IMR-90 (cell line): Measurements from ENCODE around the gene NOP9. TPM values are rescaled to one million over a fixed set of nuclear protein-coding genes. Genes with fewer than 3 reads are reported as not detected.

Experiments used
- ATAC-seq: fragments of 200-7000 bp; cut with Tn5 transposase; 2 replicates; pipeline ENCODE4 v1.9.1; 2020; ENCODE audit warnings: low read depth, mild to moderate bottlenecking, moderate library complexity
- BruUV-seq: library from RNA; stranded (reverse); fragments of 400-500 nt; replicated peaks from 2 replicates; lab custom pipeline; 2021; lab: Mats Ljungman, UMichigan
- CTCF ChIA-PET: fragments of 300-600 bp; formaldehyde crosslinking; extraction: SDS; loops from one replicate; lab custom pipeline; 2021; ENCODE audit warnings: antibody characterized with exemption; lab: Yijun Ruan, JAX
- POLR2A ChIA-PET: fragments of 300-600 bp; sonication (Branson Sonifier 250); formaldehyde crosslinking; loops from one replicate; lab custom pipeline; 2022; ENCODE audit warnings: antibody characterized with exemption; ENCODE audit not compliant: unreplicated experiment; lab: Charles Lee
- DNase-seq: peaks from one replicate; pipeline ENCODE4 v3.0.0; 2013
- H2AFZ ChIP-seq: replicated peaks from 2 replicates; pipeline ENCODE3; 2013; ENCODE audit warnings: low read length, mild to moderate bottlenecking; ENCODE audit not compliant: poor library complexity
- H2AK5ac ChIP-seq: 2 replicates; pipeline ENCODE4 v1.6.1; 2013; ENCODE audit warnings: low read depth, low read length, inconsistent platforms
- H2AK9ac ChIP-seq: replicated peaks from 2 replicates; pipeline ENCODE3; 2013; ENCODE audit warnings: mild to moderate bottlenecking, low read depth, low read length, moderate library complexity; ENCODE audit not compliant: poor library complexity
- H2BK120ac ChIP-seq: 2 replicates; pipeline ENCODE4 v1.6.1; 2013; ENCODE audit warnings: low read depth, low read length, inconsistent platforms
- H2BK15ac ChIP-seq: 3 replicates; pipeline ENCODE4 v1.6.1; 2013; ENCODE audit warnings: low read depth, low read length, inconsistent platforms
- H2BK20ac ChIP-seq: 2 replicates; pipeline ENCODE4 v1.6.1; 2013; ENCODE audit warnings: low read depth, mild to moderate bottlenecking, inconsistent platforms, low read length, moderate library complexity
- H2BK5ac ChIP-seq: 2 replicates; pipeline ENCODE4 v1.6.1; 2013; ENCODE audit warnings: mild to moderate bottlenecking, low read depth, low read length, inconsistent platforms; ENCODE audit not compliant: poor library complexity, severe bottlenecking
- H3K14ac ChIP-seq: replicated peaks from 2 replicates; pipeline ENCODE4 v1.6.1; 2013; ENCODE audit warnings: low read depth, low read length, inconsistent platforms
- H3K18ac ChIP-seq: 2 replicates; pipeline ENCODE4 v1.6.1; 2013; ENCODE audit warnings: low read depth, low read length, control low read depth
- H3K23ac ChIP-seq: 2 replicates; pipeline ENCODE4 v1.6.1; 2013; ENCODE audit warnings: low read depth, low read length, inconsistent platforms
- H3K27ac ChIP-seq: 2 replicates; pipeline ENCODE4 v1.5.1; 2013; ENCODE audit warnings: mild to moderate bottlenecking, control low read depth, low read length; ENCODE audit not compliant: insufficient read depth
- H3K27me3 ChIP-seq: 2 replicates; pipeline ENCODE4 v1.6.1; 2013; ENCODE audit warnings: low read length; ENCODE audit not compliant: control insufficient read depth, insufficient read depth
- H3K36me3 ChIP-seq: 2 replicates; pipeline ENCODE4 v1.6.1; 2013; ENCODE audit warnings: low read length, mixed read lengths; ENCODE audit not compliant: control insufficient read depth, insufficient read depth
- H3K4ac ChIP-seq: 2 replicates; pipeline ENCODE4 v1.6.1; 2013; ENCODE audit warnings: low read depth, low read length, inconsistent platforms
- H3K4me1 ChIP-seq: 2 replicates; pipeline ENCODE4 v1.6.1; 2013; ENCODE audit warnings: low read length, mixed read lengths; ENCODE audit not compliant: control insufficient read depth, insufficient read depth
- H3K4me2 ChIP-seq: 2 replicates; pipeline ENCODE4 v1.6.1; 2013; ENCODE audit warnings: low read depth, mild to moderate bottlenecking, control low read depth, low read length, moderate library complexity
- H3K4me3 ChIP-seq: 2 replicates; pipeline ENCODE4 v1.5.1; 2013; ENCODE audit warnings: low read depth, mild to moderate bottlenecking, control low read depth, low read length, moderate library complexity; ENCODE audit not compliant: insufficient read depth
- H3K56ac ChIP-seq: 2 replicates; pipeline ENCODE4 v1.6.1; 2013; ENCODE audit warnings: low read length, inconsistent platforms; ENCODE audit not compliant: insufficient read depth; ENCODE audit errors: extremely low read depth
- H3K79me1 ChIP-seq, 2 experiments: 2 replicates each; pipeline ENCODE4 v1.6.1; 2013; ENCODE audit warnings: low read length in 2 of 2, inconsistent platforms in 1 of 2, low read depth in 1 of 2
- H3K9ac ChIP-seq: 2 replicates; pipeline ENCODE4 v1.6.1; 2013; ENCODE audit warnings: low read depth, low read length, control low read depth
- H3K9me1 ChIP-seq: 2 replicates; pipeline ENCODE4 v1.6.1; 2013; ENCODE audit warnings: low read length, inconsistent platforms; ENCODE audit not compliant: insufficient read depth
- H3K9me3 ChIP-seq: 2 replicates; pipeline ENCODE4 v1.6.1; 2013; ENCODE audit warnings: low read length; ENCODE audit not compliant: control insufficient read depth, insufficient read depth
- H4K20me1 ChIP-seq: 2 replicates; pipeline ENCODE4 v1.6.1; 2013; ENCODE audit warnings: low read length, inconsistent platforms; ENCODE audit not compliant: insufficient read depth
- H4K5ac ChIP-seq: 2 replicates; pipeline ENCODE4 v1.6.1; 2013; ENCODE audit warnings: mild to moderate bottlenecking, low read depth, low read length, control low read depth
- H4K8ac ChIP-seq, 2 experiments: 2 replicates each; pipeline ENCODE4 v1.6.1; 2013; ENCODE audit warnings: low read depth in 2 of 2, low read length in 2 of 2, control low read depth in 1 of 2, inconsistent platforms in 1 of 2
- H4K91ac ChIP-seq: 2 replicates; pipeline ENCODE4 v1.6.1; 2013; ENCODE audit warnings: low read depth, low read length, inconsistent platforms; ENCODE audit not compliant: insufficient read depth
- CTCF ChIP-seq: conservative IDR thresholded peaks from 2 replicates; pipeline ENCODE4 v1.5.1; 2012; ENCODE audit warnings: mild to moderate bottlenecking, low read depth, low read length, improper control_type of control experiment
- ELK1 ChIP-seq: fragments of 150-350 bp; IDR thresholded peaks from 2 replicates; pipeline ENCODE4 v1.6.1; 2016; ENCODE audit warnings: low read depth, mild to moderate bottlenecking, low read length, moderate library complexity, borderline replicate concordance
- MAFK ChIP-seq: IDR thresholded peaks from 2 replicates; pipeline ENCODE4 v1.6.1; 2012; ENCODE audit warnings: low read depth, low read length, improper control_type of control experiment
- MAZ ChIP-seq: IDR thresholded peaks from 2 replicates; pipeline ENCODE4 v1.6.1; 2012; ENCODE audit warnings: low read depth, mild to moderate bottlenecking, low read length, improper control_type of control experiment, moderate library complexity, borderline replicate concordance
- MXI1 ChIP-seq: IDR thresholded peaks from 2 replicates; pipeline ENCODE4 v1.6.1; 2012; ENCODE audit warnings: low read depth, mild to moderate bottlenecking, low read length, moderate library complexity, borderline replicate concordance
- NFE2L2 ChIP-seq: fragments of 150-350 bp; IDR thresholded peaks from 2 replicates; pipeline ENCODE4 v1.6.1; 2016; ENCODE audit warnings: low read depth, mild to moderate bottlenecking, low read length
- POLR2A ChIP-seq: IDR thresholded peaks from 2 replicates; pipeline ENCODE4 v1.6.1; 2012; ENCODE audit warnings: mild to moderate bottlenecking, low read depth, low read length
- RFX5 ChIP-seq: IDR thresholded peaks from 2 replicates; pipeline ENCODE4 v1.8.0; 2012; ENCODE audit warnings: low read depth, mild to moderate bottlenecking, low read length, moderate library complexity
- SMC3 ChIP-seq: fragments of 150-350 bp; IDR thresholded peaks from 2 replicates; pipeline ENCODE4 v1.6.1; 2016; ENCODE audit warnings: low read depth, mild to moderate bottlenecking, antibody characterized with exemption, low read length, moderate library complexity
- USF2 ChIP-seq: fragments of 150-350 bp; IDR thresholded peaks from 2 replicates; pipeline ENCODE4 v1.6.1; 2017; ENCODE audit warnings: mild to moderate bottlenecking, antibody characterized with exemption, low read length, low read depth
- WGBS, 2 experiments: methylation state at CpG; one replicate each; pipeline versions ENCODE4 v1.1.5 to v1.1.7; 2013; ENCODE audit warnings: missing lambda C conversion rate in 2 of 2; ENCODE audit not compliant: insufficient read length in 1 of 2; ENCODE audit errors: extremely low coverage in 2 of 2; 5-methylcytosine and 5-hydroxymethylcytosine counted together
- dilution Hi-C: fragments of 300-500 bp; cut with HindIII; formaldehyde crosslinking; loops from one replicate; pipeline ENCODE4 v1.14.3; 2018; ENCODE audit warnings: low sequenced_read_pairs; ENCODE audit not compliant: unreplicated experiment
- in situ Hi-C: fragments of 300-500 bp; cut with MboI; formaldehyde crosslinking; loops from 3 replicates; pipeline ENCODE4 v1.14.3; 2019; ENCODE audit warnings: low sequenced_read_pairs, inconsistent platforms, mixed read lengths
- intact Hi-C: fragments of 100-400 bp; cut with micrococcal nuclease; formaldehyde crosslinking; loops from 2 replicates; pipeline ENCODE4 v1.10.0; 2022
- polyA plus RNA-seq, 3 experiments: library from polyadenylated mRNA; depleted of rRNA; stranded (reverse); fragments of >200 nt; gene quantifications; 2 replicates each; pipeline ENCODE4 v1.2.3, GENCODE V29; 2012; ENCODE audit warnings: low replicate concordance in 1 of 3
- total RNA-seq: library from RNA; depleted of rRNA; stranded (reverse); fragments of >200 nt; gene quantifications from 2 replicates; pipeline ENCODE4 v1.2.3, GENCODE V29; 2012

Gene NOP9
- total and polyA plus RNA-seq, 2 of the 4 experiments (the other 2 are of a cell fraction), result 11.8 to 25.8 TPM

GRCh38 chr14:24325041-24325530 is 25.4 kb downstream of the NOP9 start:
- ChIA-PET CTCF (interaction anchor here (1.0 kb wide), 1 partner anchor 8 kb away, joined by 3 read pairs; no protein-coding TSS in a partner anchor), POLR2A (no interaction called here)
- no TSS peak for BruUV-seq
- no peak for ATAC-seq
- no peaks in the 10 kb centered on the region for H3K4me1 ChIP-seq
- no peak for DNase-seq
- intact Hi-C loops (no loop called here), dilution Hi-C loops (no loop called here), in situ Hi-C loops (no loop called here)
- no peaks in the 10 kb centered on the region for H3K9me3 ChIP-seq
- no peak overlapping the region for H3K4me3 ChIP-seq
- H2AFZ ChIP-seq, result no peak overlapping the region
- no peak overlapping the region for H4K5ac ChIP-seq
- H3K56ac ChIP-seq, result no peak overlapping the region
- no peak overlapping the region for H2BK5ac ChIP-seq
- H3K18ac ChIP-seq, result no peak overlapping the region
- TF ChIP-seq RFX5 (no peak), ELK1 (no peak), USF2 (no peak), MAZ (no peak), SMC3 (no peak), MXI1 (no peak), NFE2L2 (no peak), POLR2A (no peak), CTCF (no peak), MAFK (no peak)
- H4K8ac ChIP-seq, result no peak overlapping the region
- no peak overlapping the region for H3K4me2 ChIP-seq
- H3K23ac ChIP-seq, result no peak overlapping the region
- H2BK120ac ChIP-seq, result no peak overlapping the region
- no peaks in the 10 kb centered on the region for H3K36me3 ChIP-seq
- H3K79me1 ChIP-seq, result no peaks in the 10 kb centered on the region
- no peaks in the 10 kb centered on the region; the same call in 1 of the 2 replicates for H3K9me1 ChIP-seq
- H2AK5ac ChIP-seq, result no peak overlapping the region
- no peaks in the 10 kb centered on the region for H4K20me1 ChIP-seq
- H2BK20ac ChIP-seq, result no peak overlapping the region
- peak overlapping the region; percentile 65 for H2AK9ac ChIP-seq
- no peak overlapping the region for H3K27ac ChIP-seq
- no peak overlapping the region for H3K4ac ChIP-seq
- no peak overlapping the region for H2BK15ac ChIP-seq
- no peak overlapping the region for H4K91ac ChIP-seq
- peaks cover 41% of the 10 kb centered on the region for H3K27me3 ChIP-seq
- 78% methylated on average over 1 of the region's 5 CpGs; no CpG with 5 or more reads in 1 of the 2 experiments for WGBS, 2 experiments
- H3K14ac ChIP-seq, result no peak overlapping the region
- no peak overlapping the region for H3K9ac ChIP-seq
